IMR-90 (cell line): ENCODE data around the gene MUC5B. TPM values are rescaled to one million over a fixed set of nuclear protein-coding genes. Genes with fewer than 3 reads are reported as not detected.

Experiments
- ATAC-seq: fragments of 200-7000 bp; cut with Tn5 transposase; 2 replicates; pipeline ENCODE4 v1.9.1; 2020; ENCODE audit warnings: low read depth, mild to moderate bottlenecking, moderate library complexity
- BruUV-seq: library from RNA; stranded (reverse); fragments of 400-500 nt; replicated peaks from 2 replicates; lab custom pipeline; 2021; lab: Mats Ljungman, UMichigan
- CTCF ChIA-PET: fragments of 300-600 bp; formaldehyde crosslinking; extraction: SDS; loops from one replicate; lab custom pipeline; 2021; ENCODE audit warnings: antibody characterized with exemption; lab: Yijun Ruan, JAX
- POLR2A ChIA-PET: fragments of 300-600 bp; sonication (Branson Sonifier 250); formaldehyde crosslinking; loops from one replicate; lab custom pipeline; 2022; ENCODE audit warnings: antibody characterized with exemption; ENCODE audit not compliant: unreplicated experiment; lab: Charles Lee
- DNase-seq: peaks from one replicate; pipeline ENCODE4 v3.0.0; 2013
- H2AFZ ChIP-seq: replicated peaks from 2 replicates; pipeline ENCODE3; 2013; ENCODE audit warnings: low read length, mild to moderate bottlenecking; ENCODE audit not compliant: poor library complexity
- H2AK5ac ChIP-seq: 2 replicates; pipeline ENCODE4 v1.6.1; 2013; ENCODE audit warnings: low read depth, low read length, inconsistent platforms
- H2AK9ac ChIP-seq: replicated peaks from 2 replicates; pipeline ENCODE3; 2013; ENCODE audit warnings: mild to moderate bottlenecking, low read depth, low read length, moderate library complexity; ENCODE audit not compliant: poor library complexity
- H2BK120ac ChIP-seq: 2 replicates; pipeline ENCODE4 v1.6.1; 2013; ENCODE audit warnings: low read depth, low read length, inconsistent platforms
- H2BK15ac ChIP-seq: 3 replicates; pipeline ENCODE4 v1.6.1; 2013; ENCODE audit warnings: low read depth, low read length, inconsistent platforms
- H2BK20ac ChIP-seq: 2 replicates; pipeline ENCODE4 v1.6.1; 2013; ENCODE audit warnings: low read depth, mild to moderate bottlenecking, inconsistent platforms, low read length, moderate library complexity
- H2BK5ac ChIP-seq: 2 replicates; pipeline ENCODE4 v1.6.1; 2013; ENCODE audit warnings: mild to moderate bottlenecking, low read depth, low read length, inconsistent platforms; ENCODE audit not compliant: poor library complexity, severe bottlenecking
- H3K14ac ChIP-seq: replicated peaks from 2 replicates; pipeline ENCODE4 v1.6.1; 2013; ENCODE audit warnings: low read depth, low read length, inconsistent platforms
- H3K18ac ChIP-seq: 2 replicates; pipeline ENCODE4 v1.6.1; 2013; ENCODE audit warnings: low read depth, low read length, control low read depth
- H3K23ac ChIP-seq: 2 replicates; pipeline ENCODE4 v1.6.1; 2013; ENCODE audit warnings: low read depth, low read length, inconsistent platforms
- H3K27ac ChIP-seq: 2 replicates; pipeline ENCODE4 v1.5.1; 2013; ENCODE audit warnings: mild to moderate bottlenecking, control low read depth, low read length; ENCODE audit not compliant: insufficient read depth
- H3K27me3 ChIP-seq: 2 replicates; pipeline ENCODE4 v1.6.1; 2013; ENCODE audit warnings: low read length; ENCODE audit not compliant: control insufficient read depth, insufficient read depth
- H3K36me3 ChIP-seq: 2 replicates; pipeline ENCODE4 v1.6.1; 2013; ENCODE audit warnings: low read length, mixed read lengths; ENCODE audit not compliant: control insufficient read depth, insufficient read depth
- H3K4ac ChIP-seq: 2 replicates; pipeline ENCODE4 v1.6.1; 2013; ENCODE audit warnings: low read depth, low read length, inconsistent platforms
- H3K4me1 ChIP-seq: 2 replicates; pipeline ENCODE4 v1.6.1; 2013; ENCODE audit warnings: low read length, mixed read lengths; ENCODE audit not compliant: control insufficient read depth, insufficient read depth
- H3K4me2 ChIP-seq: 2 replicates; pipeline ENCODE4 v1.6.1; 2013; ENCODE audit warnings: low read depth, mild to moderate bottlenecking, control low read depth, low read length, moderate library complexity
- H3K4me3 ChIP-seq: 2 replicates; pipeline ENCODE4 v1.5.1; 2013; ENCODE audit warnings: low read depth, mild to moderate bottlenecking, control low read depth, low read length, moderate library complexity; ENCODE audit not compliant: insufficient read depth
- H3K56ac ChIP-seq: 2 replicates; pipeline ENCODE4 v1.6.1; 2013; ENCODE audit warnings: low read length, inconsistent platforms; ENCODE audit not compliant: insufficient read depth; ENCODE audit errors: extremely low read depth
- H3K79me1 ChIP-seq, 2 experiments: 2 replicates each; pipeline ENCODE4 v1.6.1; 2013; ENCODE audit warnings: low read length in 2 of 2, inconsistent platforms in 1 of 2, low read depth in 1 of 2
- H3K9ac ChIP-seq: 2 replicates; pipeline ENCODE4 v1.6.1; 2013; ENCODE audit warnings: low read depth, low read length, control low read depth
- H3K9me1 ChIP-seq: 2 replicates; pipeline ENCODE4 v1.6.1; 2013; ENCODE audit warnings: low read length, inconsistent platforms; ENCODE audit not compliant: insufficient read depth
- H3K9me3 ChIP-seq: 2 replicates; pipeline ENCODE4 v1.6.1; 2013; ENCODE audit warnings: low read length; ENCODE audit not compliant: control insufficient read depth, insufficient read depth
- H4K20me1 ChIP-seq: 2 replicates; pipeline ENCODE4 v1.6.1; 2013; ENCODE audit warnings: low read length, inconsistent platforms; ENCODE audit not compliant: insufficient read depth
- H4K5ac ChIP-seq: 2 replicates; pipeline ENCODE4 v1.6.1; 2013; ENCODE audit warnings: mild to moderate bottlenecking, low read depth, low read length, control low read depth
- H4K8ac ChIP-seq, 2 experiments: 2 replicates each; pipeline ENCODE4 v1.6.1; 2013; ENCODE audit warnings: low read depth in 2 of 2, low read length in 2 of 2, control low read depth in 1 of 2, inconsistent platforms in 1 of 2
- H4K91ac ChIP-seq: 2 replicates; pipeline ENCODE4 v1.6.1; 2013; ENCODE audit warnings: low read depth, low read length, inconsistent platforms; ENCODE audit not compliant: insufficient read depth
- BHLHE40 ChIP-seq: fragments of 150-350 bp; IDR thresholded peaks from 2 replicates; pipeline ENCODE4 v1.6.1; 2016; ENCODE audit warnings: mild to moderate bottlenecking, low read depth, low read length
- CEBPB ChIP-seq: IDR thresholded peaks from 2 replicates; pipeline ENCODE4 v1.6.1; 2012; ENCODE audit warnings: low read depth, low read length, improper control_type of control experiment
- CHD1 ChIP-seq: IDR thresholded peaks from 2 replicates; pipeline ENCODE4 v1.6.1; 2012; ENCODE audit warnings: low read depth, low read length, improper control_type of control experiment
- CTCF ChIP-seq: conservative IDR thresholded peaks from 2 replicates; pipeline ENCODE4 v1.5.1; 2012; ENCODE audit warnings: mild to moderate bottlenecking, low read depth, low read length, improper control_type of control experiment
- FOS ChIP-seq: fragments of 150-350 bp; IDR thresholded peaks from 2 replicates; pipeline ENCODE4 v1.6.1; 2016; ENCODE audit warnings: low read depth, low read length
- MAFK ChIP-seq: IDR thresholded peaks from 2 replicates; pipeline ENCODE4 v1.6.1; 2012; ENCODE audit warnings: low read depth, low read length, improper control_type of control experiment
- MAZ ChIP-seq: IDR thresholded peaks from 2 replicates; pipeline ENCODE4 v1.6.1; 2012; ENCODE audit warnings: low read depth, mild to moderate bottlenecking, low read length, improper control_type of control experiment, moderate library complexity, borderline replicate concordance
- MXI1 ChIP-seq: IDR thresholded peaks from 2 replicates; pipeline ENCODE4 v1.6.1; 2012; ENCODE audit warnings: low read depth, mild to moderate bottlenecking, low read length, moderate library complexity, borderline replicate concordance
- NFE2L2 ChIP-seq: fragments of 150-350 bp; IDR thresholded peaks from 2 replicates; pipeline ENCODE4 v1.6.1; 2016; ENCODE audit warnings: low read depth, mild to moderate bottlenecking, low read length
- POLR2A ChIP-seq: IDR thresholded peaks from 2 replicates; pipeline ENCODE4 v1.6.1; 2012; ENCODE audit warnings: mild to moderate bottlenecking, low read depth, low read length
- RAD21 ChIP-seq: IDR thresholded peaks from 2 replicates; pipeline ENCODE4 v1.6.1; 2012; ENCODE audit warnings: low read length, improper control_type of control experiment
- RCOR1 ChIP-seq: IDR thresholded peaks from 2 replicates; pipeline ENCODE4 v1.6.1; 2012; ENCODE audit warnings: mild to moderate bottlenecking, low read length, improper control_type of control experiment; ENCODE audit not compliant: insufficient replicate concordance
- RFX5 ChIP-seq: IDR thresholded peaks from 2 replicates; pipeline ENCODE4 v1.8.0; 2012; ENCODE audit warnings: low read depth, mild to moderate bottlenecking, low read length, moderate library complexity
- SMC3 ChIP-seq: fragments of 150-350 bp; IDR thresholded peaks from 2 replicates; pipeline ENCODE4 v1.6.1; 2016; ENCODE audit warnings: low read depth, mild to moderate bottlenecking, antibody characterized with exemption, low read length, moderate library complexity
- USF2 ChIP-seq: fragments of 150-350 bp; IDR thresholded peaks from 2 replicates; pipeline ENCODE4 v1.6.1; 2017; ENCODE audit warnings: mild to moderate bottlenecking, antibody characterized with exemption, low read length, low read depth
- WGBS, 2 experiments: methylation state at CpG; one replicate each; pipeline versions ENCODE4 v1.1.5 to v1.1.7; 2013; ENCODE audit warnings: missing lambda C conversion rate in 2 of 2; ENCODE audit not compliant: insufficient read length in 1 of 2; ENCODE audit errors: extremely low coverage in 2 of 2; 5-methylcytosine and 5-hydroxymethylcytosine counted together
- dilution Hi-C: fragments of 300-500 bp; cut with HindIII; formaldehyde crosslinking; loops from one replicate; pipeline ENCODE4 v1.14.3; 2018; ENCODE audit warnings: low sequenced_read_pairs; ENCODE audit not compliant: unreplicated experiment
- in situ Hi-C: fragments of 300-500 bp; cut with MboI; formaldehyde crosslinking; loops from 3 replicates; pipeline ENCODE4 v1.14.3; 2019; ENCODE audit warnings: low sequenced_read_pairs, inconsistent platforms, mixed read lengths
- intact Hi-C: fragments of 100-400 bp; cut with micrococcal nuclease; formaldehyde crosslinking; loops from 2 replicates; pipeline ENCODE4 v1.10.0; 2022
- polyA plus RNA-seq, 3 experiments: library from polyadenylated mRNA; depleted of rRNA; stranded (reverse); fragments of >200 nt; gene quantifications; 2 replicates each; pipeline ENCODE4 v1.2.3, GENCODE V29; 2012; ENCODE audit warnings: low replicate concordance in 1 of 3
- total RNA-seq: library from RNA; depleted of rRNA; stranded (reverse); fragments of >200 nt; gene quantifications from 2 replicates; pipeline ENCODE4 v1.2.3, GENCODE V29; 2012
- TF ChIP-seq, protein P1 (sequence below): fragments of 150-350 bp; IDR thresholded peaks from 2 replicates; pipeline ENCODE4 v1.6.1; 2016; ENCODE audit warnings: low read depth, mild to moderate bottlenecking, low read length, moderate library complexity, borderline replicate concordance

MUC5B gene
- total and polyA plus RNA-seq, 2 of the 4 experiments (the other 2 are of a cell fraction), result not detected

GRCh38 chr11:1296287-1296686, 73.4 kb downstream of the MUC5B start:
- Histone ChIP-seq H3K79me1 (peaks cover 12 to 74% of the 10 kb centered on the region in 2 experiments; a peak in 3 of 4 replicates), H3K4me3 (no peak overlapping the region), H3K18ac (no peak overlapping the region), H2BK5ac (no peak overlapping the region), H3K56ac (no peak overlapping the region), H3K14ac (no peak overlapping the region), H3K4me1 (peaks cover 6% of the 10 kb centered on the region), H2BK20ac (no peak overlapping the region), H3K4me2 (no peak overlapping the region), H3K9ac (no peak overlapping the region), H4K91ac (no peak overlapping the region), H2BK15ac (no peak overlapping the region), H3K9me3 (no peaks in the 10 kb centered on the region), H2BK120ac (no peak overlapping the region), H3K36me3 (peaks cover 27% of the 10 kb centered on the region), H4K20me1 (peaks cover 52% of the 10 kb centered on the region), H3K4ac (no peak overlapping the region), H3K27ac (no peak overlapping the region), H3K27me3 (no peaks in the 10 kb centered on the region), H2AK5ac (no peak overlapping the region), H4K5ac (no peak overlapping the region), H2AK9ac (no peak overlapping the region), H2AFZ (no peak overlapping the region), H4K8ac (no peak overlapping the region), H3K23ac (no peak overlapping the region), H3K9me1 (peaks cover 2% of the 10 kb centered on the region)
- in situ Hi-C loops (no loop called here), intact Hi-C loops (no loop called here), dilution Hi-C loops (no loop called here)
- no peak for ATAC-seq
- TF ChIP-seq MAFK, result no peak
- TF ChIP-seq SMC3, result no peak
- TF ChIP-seq RFX5, result no peak
- no peak for TF ChIP-seq RCOR1
- TF ChIP-seq CHD1, result no peak
- no peak for TF ChIP-seq MXI1
- no peak for TF ChIP-seq MAZ
- TF ChIP-seq FOS, result no peak
- TF ChIP-seq, protein P1, sequence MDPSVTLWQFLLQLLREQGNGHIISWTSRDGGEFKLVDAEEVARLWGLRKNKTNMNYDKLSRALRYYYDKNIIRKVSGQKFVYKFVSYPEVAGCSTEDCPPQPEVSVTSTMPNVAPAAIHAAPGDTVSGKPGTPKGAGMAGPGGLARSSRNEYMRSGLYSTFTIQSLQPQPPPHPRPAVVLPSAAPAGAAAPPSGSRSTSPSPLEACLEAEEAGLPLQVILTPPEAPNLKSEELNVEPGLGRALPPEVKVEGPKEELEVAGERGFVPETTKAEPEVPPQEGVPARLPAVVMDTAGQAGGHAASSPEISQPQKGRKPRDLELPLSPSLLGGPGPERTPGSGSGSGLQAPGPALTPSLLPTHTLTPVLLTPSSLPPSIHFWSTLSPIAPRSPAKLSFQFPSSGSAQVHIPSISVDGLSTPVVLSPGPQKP, result no peak
- no peak for TF ChIP-seq BHLHE40
- no peak for TF ChIP-seq NFE2L2
- no peak for TF ChIP-seq CTCF
- TF ChIP-seq RAD21, result no peak
- no peak for TF ChIP-seq CEBPB
- no peak for TF ChIP-seq POLR2A
- no peak for TF ChIP-seq USF2
- ChIA-PET POLR2A (no interaction called here), CTCF (no interaction called here)
- 100% methylated on average over 2 of the region's 9 CpGs; no CpG with 5 or more reads in 1 of the 2 experiments for WGBS, 2 experiments
- BruUV-seq, result no TSS peak
- no peak for DNase-seq
